Endometrium (tissue), 2 donors: ENCODE data around the gene PPM1N.
A peak's percentile ranks its signal among the peaks of the same experiment; 100 is the strongest.
"Not testable (repeated sequence)": the region's sequence is repeated elsewhere in the genome, so short reads cannot be mapped to it uniquely, and the experiment has no call there.

Experiments used
- FAIRE-seq: peaks from 2 replicates; lab custom pipeline; 2012; peaks lifted over from hg19 to GRCh38; lab: Jason Lieb, UNC
- donor health status: control.
- donor health status: control.

Gene PPM1N

GRCh38 chr19:45508861-45509691 lies 10.8 kb downstream of the PPM1N start:
- no peak for FAIRE-seq

- FAIRE-seq, result no peak
Measured at GRCh38 chr19:45509692-45510015, 11.4 kb downstream of the PPM1N start.

- not testable (repeated sequence) for FAIRE-seq
Measured at GRCh38 chr19:45510352-45510751, 12.1 kb downstream of the PPM1N start.

- FAIRE-seq, result no peak
Measured at GRCh38 chr19:45511074-45511473, 12.8 kb downstream of the PPM1N start.

- no peak for FAIRE-seq
Measured at GRCh38 chr19:45512881-45513483, 14.7 kb downstream of the PPM1N start.

GRCh38 chr19:45514376-45515051 lies 16.3 kb downstream of the PPM1N start:
- no peak for FAIRE-seq

- no peak for FAIRE-seq
Measured at GRCh38 chr19:45515081-45515624, 16.9 kb downstream of the PPM1N start.

GRCh38 chr19:45515807-45516401 lies 17.7 kb downstream of the PPM1N start:
- no peak for FAIRE-seq

GRCh38 chr19:45517238-45517637 lies 19.0 kb downstream of the PPM1N start:
- FAIRE-seq, result no peak

- FAIRE-seq, result no peak
Measured at GRCh38 chr19:45517641-45518468, 19.6 kb downstream of the PPM1N start.

GRCh38 chr19:45518469-45518826 lies 20.2 kb downstream of the PPM1N start:
- no peak for FAIRE-seq

- FAIRE-seq, result no peak
Measured at GRCh38 chr19:45522010-45522941, 24.0 kb downstream of the PPM1N start.

GRCh38 chr19:45523642-45524256 lies 25.5 kb downstream of the PPM1N start:
- FAIRE-seq, result peak; percentile 68

GRCh38 chr19:45524575-45525129 lies 26.4 kb downstream of the PPM1N start:
- FAIRE-seq, result no peak

- FAIRE-seq, result no peak
Measured at GRCh38 chr19:45526143-45526542, 27.9 kb downstream of the PPM1N start.

GRCh38 chr19:45526971-45527370 lies 28.7 kb downstream of the PPM1N start:
- no peak for FAIRE-seq

- FAIRE-seq, result no peak
Measured at GRCh38 chr19:45527731-45528130, 29.5 kb downstream of the PPM1N start.

- no peak for FAIRE-seq
Measured at GRCh38 chr19:45528149-45528743, 30.0 kb downstream of the PPM1N start.

- FAIRE-seq, result no peak
Measured at GRCh38 chr19:45528744-45529419, 30.6 kb downstream of the PPM1N start.
